GM12892 (cell line): ENCODE measurements around the gene PID1.

Source experiments
- POLR2A ChIP-seq: IDR thresholded peaks from 2 replicates; pipeline ENCODE4 v1.6.1; 2011; ENCODE audit warnings: low read depth, low read length, control low read depth
- TAF1 ChIP-seq: IDR thresholded peaks from 2 replicates; pipeline ENCODE4 v1.6.1; 2011; ENCODE audit warnings: low read depth, mild to moderate bottlenecking, control low read depth, low read length, borderline replicate concordance

DNA sequence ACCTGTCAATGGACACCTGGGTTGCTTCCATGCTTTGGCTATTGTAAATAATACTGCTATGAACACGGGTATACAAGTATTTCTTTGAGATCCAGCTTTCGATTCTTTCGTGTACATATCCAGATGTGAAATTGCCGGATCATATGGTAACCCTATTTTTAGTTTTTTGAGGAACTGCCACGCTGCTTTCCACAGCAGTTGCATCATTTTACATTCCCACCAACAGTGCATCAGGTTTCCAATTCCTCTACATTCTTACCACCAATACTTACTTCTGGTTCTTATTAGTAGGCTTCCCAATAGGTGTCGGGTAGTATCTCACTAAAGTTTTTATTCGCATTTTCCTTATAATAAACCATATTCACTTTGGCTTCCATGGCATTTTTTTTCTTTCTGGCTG lies 69.6 kb downstream of the PID1 start:
- TF ChIP-seq TAF1 (no peak), POLR2A (no peak)
